RWPE2 (cell line): ENCODE data around the gene ATE1.

Source experiments
- ATAC-seq: fragments of 200-7000 bp; cut with Tn5 transposase; 3 replicates; pipeline ENCODE4 v1.9.1; 2021; ENCODE audit warnings: low read depth
- DNase-seq: peaks from one replicate; pipeline ENCODE4 v3.0.0-alpha.2; 2020; ENCODE audit warnings: low spot score
- H3K27ac ChIP-seq: fragments of 450-650 bp; 2 replicates; pipeline ENCODE4 v1.5.1; 2017; ENCODE audit warnings: mild to moderate bottlenecking; ENCODE audit not compliant: poor library complexity, severe bottlenecking
- H3K27me3 ChIP-seq: fragments of 250-450 bp; sonication (Bioruptor Pico); 2 replicates; pipeline ENCODE4 v1.5.1; 2021; ENCODE audit warnings: mild to moderate bottlenecking, moderate library complexity; ENCODE audit not compliant: insufficient read depth, poor library complexity, severe bottlenecking
- H3K36me3 ChIP-seq: fragments of 250-450 bp; sonication (Bioruptor Pico); 2 replicates; pipeline ENCODE4 v1.5.1; 2020; ENCODE audit warnings: low read depth, mild to moderate bottlenecking, moderate library complexity
- H3K4me1 ChIP-seq: fragments of 250-450 bp; sonication (Bioruptor Pico); 2 replicates; pipeline ENCODE4 v1.5.1; 2021; ENCODE audit warnings: mild to moderate bottlenecking, moderate library complexity; ENCODE audit not compliant: insufficient read depth, poor library complexity, severe bottlenecking
- H3K4me3 ChIP-seq: fragments of 250-450 bp; sonication (Bioruptor Pico); 2 replicates; pipeline ENCODE4 v1.5.1; 2021; ENCODE audit warnings: mild to moderate bottlenecking, moderate library complexity; ENCODE audit not compliant: severe bottlenecking
- H3K9me3 ChIP-seq: fragments of 250-450 bp; sonication (Bioruptor Pico); 2 replicates; pipeline ENCODE4 v1.5.1; 2021; ENCODE audit warnings: mild to moderate bottlenecking, moderate library complexity; ENCODE audit not compliant: severe bottlenecking
- TF ChIP-seq, protein P1 (sequence below): fragments of 450-650 bp; IDR thresholded peaks from one replicate; pipeline ENCODE4 v1.5.1; 2017; ENCODE audit warnings: mild to moderate bottlenecking, moderate library complexity; ENCODE audit not compliant: poor library complexity, severe bottlenecking

The ATE1 gene

GRCh38 chr10:121692626-121693025, 235.2 kb downstream of the ATE1 start:
- Histone ChIP-seq H3K36me3 (no peaks in the 10 kb centered on the region), H3K4me3 (no peak overlapping the region), H3K9me3 (no peaks in the 10 kb centered on the region), H3K27me3 (no peaks in the 10 kb centered on the region), H3K27ac (no peak overlapping the region), H3K4me1 (peaks cover 5% of the 10 kb centered on the region)
- TF ChIP-seq, protein P1, sequence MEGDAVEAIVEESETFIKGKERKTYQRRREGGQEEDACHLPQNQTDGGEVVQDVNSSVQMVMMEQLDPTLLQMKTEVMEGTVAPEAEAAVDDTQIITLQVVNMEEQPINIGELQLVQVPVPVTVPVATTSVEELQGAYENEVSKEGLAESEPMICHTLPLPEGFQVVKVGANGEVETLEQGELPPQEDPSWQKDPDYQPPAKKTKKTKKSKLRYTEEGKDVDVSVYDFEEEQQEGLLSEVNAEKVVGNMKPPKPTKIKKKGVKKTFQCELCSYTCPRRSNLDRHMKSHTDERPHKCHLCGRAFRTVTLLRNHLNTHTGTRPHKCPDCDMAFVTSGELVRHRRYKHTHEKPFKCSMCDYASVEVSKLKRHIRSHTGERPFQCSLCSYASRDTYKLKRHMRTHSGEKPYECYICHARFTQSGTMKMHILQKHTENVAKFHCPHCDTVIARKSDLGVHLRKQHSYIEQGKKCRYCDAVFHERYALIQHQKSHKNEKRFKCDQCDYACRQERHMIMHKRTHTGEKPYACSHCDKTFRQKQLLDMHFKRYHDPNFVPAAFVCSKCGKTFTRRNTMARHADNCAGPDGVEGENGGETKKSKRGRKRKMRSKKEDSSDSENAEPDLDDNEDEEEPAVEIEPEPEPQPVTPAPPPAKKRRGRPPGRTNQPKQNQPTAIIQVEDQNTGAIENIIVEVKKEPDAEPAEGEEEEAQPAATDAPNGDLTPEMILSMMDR = no peak
- no peak for ATAC-seq
- DNase-seq = no peak

DNA sequence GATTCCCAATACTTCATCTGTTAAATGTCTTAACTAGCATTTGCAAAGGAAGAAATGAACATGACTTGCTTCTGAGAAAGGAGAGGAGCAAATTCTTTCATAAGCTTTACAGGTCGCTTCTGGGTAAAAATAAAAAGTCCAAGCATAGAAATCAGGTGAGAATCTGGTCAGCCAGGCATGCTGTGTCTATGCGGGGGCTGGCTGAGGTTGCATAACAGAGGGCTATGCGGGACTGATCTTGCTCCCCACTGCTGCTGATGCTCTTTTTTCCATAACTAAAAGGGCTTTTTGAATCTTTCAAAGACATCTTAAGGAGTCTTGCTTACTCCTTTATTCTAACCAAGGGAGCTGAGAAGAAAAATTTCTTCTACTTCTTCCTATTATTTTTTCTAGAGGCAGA, 236.9 kb downstream of the ATE1 start:
- ATAC-seq (no peak), DNase-seq (no peak)
- Histone ChIP-seq H3K4me3 (no peak overlapping the region), H3K4me1 (peaks cover 5% of the 10 kb centered on the region), H3K27ac (no peak overlapping the region), H3K27me3 (no peaks in the 10 kb centered on the region), H3K9me3 (no peaks in the 10 kb centered on the region), H3K36me3 (no peaks in the 10 kb centered on the region)
- TF ChIP-seq, protein P1 = no peak
